H1 (cell line): ENCODE data around the gene VEPH1. TPM values are rescaled to one million over a fixed set of nuclear protein-coding genes. Genes with fewer than 3 reads are reported as not detected.

Experiments used
- CTCF ChIA-PET: fragments of 300-600 bp; sonication (Branson Sonifier 250); formaldehyde crosslinking; loops from one replicate; lab custom pipeline; 2021; ENCODE audit not compliant: partially characterized antibody; lab: Charles Lee
- POLR2A ChIA-PET: fragments of 300-600 bp; sonication (Branson Sonifier 250); formaldehyde crosslinking; loops from one replicate; lab custom pipeline; 2021; ENCODE audit warnings: inconsistent platforms; ENCODE audit not compliant: partially characterized antibody; lab: Charles Lee
- DNase-seq, 2 experiments: peaks; one replicate each; pipeline versions ENCODE4 v3.0.0 to v3.0.0-alpha.2; 2010 to 2022; ENCODE audit warnings: low spot score in 2 of 2, low read depth in 1 of 2, mixed read lengths in 1 of 2
- FAIRE-seq: peaks from 2 replicates; lab custom pipeline; 2011; peaks lifted over from hg19 to GRCh38; lab: Jason Lieb, UNC
- H2AFZ ChIP-seq: 2 replicates; pipeline ENCODE4 v1.8.1; 2012; ENCODE audit warnings: low read length, inconsistent platforms
- H2AK5ac ChIP-seq: 2 replicates; pipeline ENCODE4 v1.6.1; 2013; ENCODE audit warnings: low read depth, low read length
- H2BK120ac ChIP-seq: replicated peaks from 2 replicates; pipeline ENCODE3; 2013; ENCODE audit warnings: low read depth, low read length, inconsistent platforms
- H2BK12ac ChIP-seq: 2 replicates; pipeline ENCODE4 v1.6.1; 2013; ENCODE audit warnings: low read depth, low read length
- H2BK15ac ChIP-seq: 2 replicates; pipeline ENCODE4 v1.6.1; 2013; ENCODE audit warnings: low read length
- H2BK20ac ChIP-seq: 2 replicates; pipeline ENCODE4 v1.6.1; 2013; ENCODE audit warnings: low read length
- H2BK5ac ChIP-seq: 2 replicates; pipeline ENCODE4 v1.6.1; 2013; ENCODE audit warnings: low read depth, low read length
- H3K14ac ChIP-seq: 2 replicates; pipeline ENCODE4 v1.6.1; 2013; ENCODE audit warnings: inconsistent platforms; ENCODE audit not compliant: insufficient read length
- H3K18ac ChIP-seq: 2 replicates; pipeline ENCODE4 v1.6.1; 2013; ENCODE audit warnings: low read length; ENCODE audit errors: extremely low read depth
- H3K23ac ChIP-seq: 2 replicates; pipeline ENCODE4 v1.6.1; 2013; ENCODE audit warnings: inconsistent platforms; ENCODE audit not compliant: insufficient read length
- H3K23me2 ChIP-seq: 2 replicates; pipeline ENCODE4 v1.6.1; 2013; ENCODE audit warnings: low read depth, low read length
- H3K27ac ChIP-seq: 2 replicates; pipeline ENCODE4 v1.6.1; 2011; ENCODE audit warnings: low read depth, low read length, inconsistent platforms
- H3K27me3 ChIP-seq, 4 experiments: replicated peaks in 1 of 4; 1 replicate in 1 of 4; 2 replicates in 3 of 4; pipeline versions ENCODE4 v1.6.1 to v1.8.1; 2011 to 2013; ENCODE audit warnings: low read length in 3 of 4, mild to moderate bottlenecking in 3 of 4, inconsistent platforms in 2 of 4, mixed read lengths in 2 of 4, moderate library complexity in 1 of 4; ENCODE audit not compliant: control insufficient read depth in 3 of 4, insufficient read depth in 3 of 4; ENCODE audit errors: extremely low read depth in 1 of 4
- H3K36me3 ChIP-seq, 4 experiments: 2 replicates each; pipeline versions ENCODE4 v1.6.1 to v1.8.1; 2011 to 2013; ENCODE audit warnings: mild to moderate bottlenecking in 4 of 4, low read length in 3 of 4, moderate library complexity in 2 of 4, control low read depth in 1 of 4, inconsistent platforms in 1 of 4; ENCODE audit not compliant: insufficient read depth in 4 of 4, control insufficient read depth in 2 of 4
- H3K4ac ChIP-seq: replicated peaks from 2 replicates; pipeline ENCODE3; 2013; ENCODE audit warnings: low read length, low read depth, mixed read lengths, inconsistent platforms; ENCODE audit not compliant: insufficient read length
- H3K4me1 ChIP-seq, 4 experiments: replicated peaks in 1 of 4; 1 replicate in 1 of 4; 2 replicates in 3 of 4; pipeline versions ENCODE4 v1.6.1 to v1.8.1; 2011 to 2013; ENCODE audit warnings: low read length in 3 of 4, inconsistent platforms in 2 of 4, mixed read lengths in 1 of 4; ENCODE audit not compliant: insufficient read depth in 4 of 4, control insufficient read depth in 3 of 4
- H3K4me2 ChIP-seq, 2 experiments: 2 replicates each; pipeline versions ENCODE4 v1.6.1 to v1.8.1; 2011 to 2013; ENCODE audit warnings: low read depth in 2 of 2, low read length in 2 of 2, control low read depth in 1 of 2, inconsistent platforms in 1 of 2, mild to moderate bottlenecking in 1 of 2; ENCODE audit not compliant: insufficient read depth in 1 of 2
- H3K4me3 ChIP-seq, 4 experiments: fragments of 200-600, 300-600 bp in 1 of 4; sonication (generic), shearing (Covaris generic), sonication (Bioruptor Twin) in 1 of 4; 2 replicates each; pipeline versions ENCODE4 v1.5.1 to v1.8.1; 2011 to 2016; ENCODE audit warnings: low read length in 4 of 4, low read depth in 3 of 4, control low read depth in 2 of 4, inconsistent platforms in 2 of 4, mild to moderate bottlenecking in 2 of 4, mixed read lengths in 1 of 4, moderate library complexity in 1 of 4; ENCODE audit not compliant: insufficient read depth in 2 of 4; ENCODE audit errors: extremely low read depth in 1 of 4
- H3K56ac ChIP-seq: replicated peaks from 2 replicates; pipeline ENCODE3; 2013; ENCODE audit warnings: low read depth, mild to moderate bottlenecking, mixed read lengths, low read length, inconsistent platforms; ENCODE audit not compliant: insufficient read length
- H3K79me1 ChIP-seq: 2 replicates; pipeline ENCODE4 v1.6.1; 2013; ENCODE audit warnings: low read depth, low read length, control low read depth
- H3K79me2 ChIP-seq, 2 experiments: 2 replicates each; pipeline versions ENCODE4 v1.6.1 to v1.8.1; 2012 to 2013; ENCODE audit warnings: low read length in 2 of 2, mild to moderate bottlenecking in 2 of 2, inconsistent platforms in 1 of 2; ENCODE audit not compliant: insufficient read depth in 2 of 2, control insufficient read depth in 1 of 2
- H3K9ac ChIP-seq, 4 experiments: replicated peaks in 1 of 4; 1 replicate in 1 of 4; 2 replicates in 3 of 4; pipeline versions ENCODE4 v1.6.1 to v1.8.1; 2011 to 2013; ENCODE audit warnings: low read depth in 3 of 4, low read length in 3 of 4, control low read depth in 2 of 4, mild to moderate bottlenecking in 2 of 4, moderate library complexity in 2 of 4, inconsistent platforms in 1 of 4; ENCODE audit errors: extremely low read depth in 1 of 4
- H3K9me3 ChIP-seq, 2 experiments: 2 replicates each; pipeline versions ENCODE4 v1.6.1 to v1.8.1; 2012 to 2013; ENCODE audit warnings: mild to moderate bottlenecking in 2 of 2, moderate library complexity in 2 of 2, control low read depth in 1 of 2, inconsistent platforms in 1 of 2, low read depth in 1 of 2, low read length in 1 of 2, mixed read lengths in 1 of 2; ENCODE audit not compliant: insufficient read depth in 2 of 2
- H4K20me1 ChIP-seq, 2 experiments: replicated peaks in 1 of 2; 2 replicates each; pipeline versions ENCODE3 to v1.8.1; 2011 to 2013; ENCODE audit warnings: inconsistent platforms in 2 of 2, low read length in 2 of 2, mild to moderate bottlenecking in 1 of 2; ENCODE audit not compliant: insufficient read depth in 2 of 2, control insufficient read depth in 1 of 2
- H4K5ac ChIP-seq: 2 replicates; pipeline ENCODE4 v1.6.1; 2013; ENCODE audit warnings: low read length, low read depth, mixed read lengths, inconsistent platforms; ENCODE audit not compliant: insufficient read length
- H4K8ac ChIP-seq: 2 replicates; pipeline ENCODE4 v1.8.0; 2013; ENCODE audit warnings: mild to moderate bottlenecking, moderate library complexity, low read length, inconsistent platforms; ENCODE audit not compliant: insufficient read depth; ENCODE audit errors: extremely low read depth
- H4K91ac ChIP-seq: replicated peaks from 2 replicates; pipeline ENCODE3; 2013; ENCODE audit warnings: low read length, mixed read lengths, inconsistent platforms; ENCODE audit not compliant: insufficient read length
- CHD2 ChIP-seq: IDR thresholded peaks from 2 replicates; pipeline ENCODE4 v1.6.1; 2012; ENCODE audit warnings: low read length, improper control_type of control experiment
- RAD21 ChIP-seq, 2 experiments: IDR thresholded peaks in 1 of 2; conservative IDR thresholded peaks in 1 of 2; 2 replicates each; pipeline ENCODE4 v1.6.1; 2011; ENCODE audit warnings: low read depth in 2 of 2, low read length in 2 of 2, improper control_type of control experiment in 1 of 2, inconsistent platforms in 1 of 2, mild to moderate bottlenecking in 1 of 2, moderate library complexity in 1 of 2
- TAF1 ChIP-seq: IDR thresholded peaks from 2 replicates; pipeline ENCODE4 v1.6.1; 2011; ENCODE audit warnings: mild to moderate bottlenecking, low read depth, low read length
- WGBS, 2 experiments: shearing (Covaris generic) in 1 of 2; methylation state at CpG; one replicate each; pipeline versions ENCODE4 v1.1.6 to v1.1.7; 2013 to 2015; ENCODE audit warnings: low lambda C conversion rate in 2 of 2, mixed read lengths in 2 of 2, inconsistent platforms in 1 of 2, low coverage in 1 of 2, missing lambda C conversion rate in 1 of 2; ENCODE audit not compliant: insufficient replicate concordance in 2 of 2, insufficient coverage in 1 of 2, insufficient read length in 1 of 2; ENCODE audit errors: extremely low coverage in 1 of 2, missing lambda C conversion rate in 1 of 2; 5-methylcytosine and 5-hydroxymethylcytosine counted together
- polyA plus RNA-seq, 7 experiments: library from polyadenylated mRNA; depleted of rRNA in 3 of 7; stranded (reverse) in 5 of 7; unstranded in 2 of 7; fragments of >200 nt in 5 of 7; fragments of 200-250 nt in 2 of 7; gene quantifications; 1 replicate in 5 of 7; 2 replicates in 1 of 7; 4 replicates in 1 of 7; pipeline versions ENCODE4 v1.2.1 to v1.2.3, GENCODE V29; 2011 to 2013; ENCODE audit warnings: missing spikeins in 2 of 7, mixed read lengths in 2 of 7
- total RNA-seq: library from RNA; stranded (reverse); fragmentation: NEBNext Ultra II Directional; extraction: Animal tissue kit (Norgen Biotek cat#: 25700); gene quantifications from 2 replicates; pipeline ENCODE4 v1.2.1, GENCODE V29; 2021
- TF ChIP-seq, protein P1 (sequence below), 3 experiments: IDR thresholded peaks; 1 replicate in 2 of 3; 2 replicates in 1 of 3; pipeline versions ENCODE4 v1.5.1 to v1.6.1; 2011; ENCODE audit warnings: low read length in 3 of 3, mild to moderate bottlenecking in 3 of 3, inconsistent platforms in 2 of 3, low read depth in 1 of 3, moderate library complexity in 1 of 3; ENCODE audit not compliant: insufficient read depth in 1 of 3; ENCODE audit errors: control extremely low read depth in 1 of 3
- TF ChIP-seq, protein P2 (sequence below): IDR thresholded peaks from 2 replicates; pipeline ENCODE4 v1.6.1; 2012; ENCODE audit warnings: inconsistent platforms

VEPH1 gene
- total and polyA plus RNA-seq, 2 of the 8 experiments (the other 6 are each of a cell fraction or from before 2014, with no cell fraction given): 12.0 to 18.3 TPM

GRCh38 chr3:157453824-157454223 is 49.4 kb downstream of the VEPH1 start:
- no peak overlapping the region for H3K23ac ChIP-seq
- FAIRE-seq: no peak
- CTCF ChIA-PET: interaction anchor here (0.8 to 2.1 kb wide), 5 partner anchors 9 to 783 kb away, joined by 3 to 6 read pairs (median 4); no protein-coding TSS in a partner anchor
- no peaks in the 10 kb centered on the region for H3K79me2 ChIP-seq
- H3K27me3 ChIP-seq: no peaks in the 10 kb centered on the region
- DNase-seq: no peak
- H2BK15ac ChIP-seq: no peak overlapping the region
- no peak overlapping the region for H2BK12ac ChIP-seq
- H3K36me3 ChIP-seq: no peaks in the 10 kb centered on the region
- H3K27ac ChIP-seq: no peak overlapping the region
- no peaks in the 10 kb centered on the region for H3K79me1 ChIP-seq
- no peak overlapping the region for H4K8ac ChIP-seq
- no peak overlapping the region for H4K5ac ChIP-seq
- H4K91ac ChIP-seq: no peak overlapping the region
- H3K56ac ChIP-seq: no peak overlapping the region
- POLR2A ChIA-PET: interaction anchor here (0.7 kb wide), 1 partner anchor 16 kb away, joined by 3 read pairs; no protein-coding TSS in a partner anchor
- WGBS, 2 experiments: 97% methylated on average over 1 of the region's 1 CpG; no CpG with 5 or more reads in 1 of the 2 experiments
- H3K23me2 ChIP-seq: no peaks in the 10 kb centered on the region
- no peak overlapping the region for H2BK20ac ChIP-seq
- no peak overlapping the region for H3K4ac ChIP-seq
- H2BK120ac ChIP-seq: no peak overlapping the region
- no peak overlapping the region for H3K14ac ChIP-seq
- no peaks in the 10 kb centered on the region for H3K4me1 ChIP-seq
- H3K4me2 ChIP-seq: no peak overlapping the region
- no peak overlapping the region for H2AK5ac ChIP-seq
- no peaks in the 10 kb centered on the region for H4K20me1 ChIP-seq
- no peak overlapping the region for H3K4me3 ChIP-seq
- no peaks in the 10 kb centered on the region for H3K9me3 ChIP-seq
- H3K9ac ChIP-seq: no peak overlapping the region
- H3K18ac ChIP-seq: no peak overlapping the region
- no peak overlapping the region for H2AFZ ChIP-seq
- H2BK5ac ChIP-seq: no peak overlapping the region
- no peak for TF ChIP-seq CHD2
- TF ChIP-seq, protein P1, sequence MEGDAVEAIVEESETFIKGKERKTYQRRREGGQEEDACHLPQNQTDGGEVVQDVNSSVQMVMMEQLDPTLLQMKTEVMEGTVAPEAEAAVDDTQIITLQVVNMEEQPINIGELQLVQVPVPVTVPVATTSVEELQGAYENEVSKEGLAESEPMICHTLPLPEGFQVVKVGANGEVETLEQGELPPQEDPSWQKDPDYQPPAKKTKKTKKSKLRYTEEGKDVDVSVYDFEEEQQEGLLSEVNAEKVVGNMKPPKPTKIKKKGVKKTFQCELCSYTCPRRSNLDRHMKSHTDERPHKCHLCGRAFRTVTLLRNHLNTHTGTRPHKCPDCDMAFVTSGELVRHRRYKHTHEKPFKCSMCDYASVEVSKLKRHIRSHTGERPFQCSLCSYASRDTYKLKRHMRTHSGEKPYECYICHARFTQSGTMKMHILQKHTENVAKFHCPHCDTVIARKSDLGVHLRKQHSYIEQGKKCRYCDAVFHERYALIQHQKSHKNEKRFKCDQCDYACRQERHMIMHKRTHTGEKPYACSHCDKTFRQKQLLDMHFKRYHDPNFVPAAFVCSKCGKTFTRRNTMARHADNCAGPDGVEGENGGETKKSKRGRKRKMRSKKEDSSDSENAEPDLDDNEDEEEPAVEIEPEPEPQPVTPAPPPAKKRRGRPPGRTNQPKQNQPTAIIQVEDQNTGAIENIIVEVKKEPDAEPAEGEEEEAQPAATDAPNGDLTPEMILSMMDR (IDR thresholded peaks at IDR 0.05; ENCODE audit: control extremely low read depth in 1 of 3, insufficient read depth in 1 of 3, low read depth in 1 of 3, low read length in 3 of 3): no peak
- TF ChIP-seq TAF1: no peak
- TF ChIP-seq, protein P2, sequence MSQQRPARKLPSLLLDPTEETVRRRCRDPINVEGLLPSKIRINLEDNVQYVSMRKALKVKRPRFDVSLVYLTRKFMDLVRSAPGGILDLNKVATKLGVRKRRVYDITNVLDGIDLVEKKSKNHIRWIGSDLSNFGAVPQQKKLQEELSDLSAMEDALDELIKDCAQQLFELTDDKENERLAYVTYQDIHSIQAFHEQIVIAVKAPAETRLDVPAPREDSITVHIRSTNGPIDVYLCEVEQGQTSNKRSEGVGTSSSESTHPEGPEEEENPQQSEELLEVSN: no peak
- no peak for TF ChIP-seq RAD21 (IDR thresholded peaks at IDR 0.05 in 1 of 2, conservative IDR thresholded peaks at IDR 0.05 in 1 of 2; ENCODE audit: low read depth in 2 of 2, low read length in 2 of 2)
